Peyer's patch (tissue), 4 donors: ENCODE measurements around the gene SPATA20.

Experiments used
- CTCF ChIP-seq, 6 experiments: fragments of 450-650 bp in 4 of 6; fragments of 200-600 bp in 2 of 6; sonication (generic) in 1 of 6; IDR thresholded peaks; one replicate each; pipeline ENCODE4 v1.5.1; 2017 to 2019; ENCODE audit warnings: antibody characterized with exemption in 6 of 6, mild to moderate bottlenecking in 3 of 6, moderate library complexity in 1 of 6
- POLR2A ChIP-seq, 2 donors: fragments of 450-650 bp; IDR thresholded peaks; one replicate each; pipeline ENCODE4 v1.5.1; 2017; ENCODE audit warnings: antibody characterized with exemption in 2 of 2, mild to moderate bottlenecking in 2 of 2, moderate library complexity in 2 of 2

- TF ChIP-seq CTCF (IDR thresholded peaks at IDR 0.05) (no peak), POLR2A (IDR thresholded peaks at IDR 0.05) (no peak)
These were observed 3.0 kb downstream of the SPATA20 start for GRCh38 chr17:50549969-50550368.
